Fibroblast of upper back skin (primary cell): ENCODE data around the gene MARK2.

Experiments
- DNase-seq: peaks from one replicate; pipeline ENCODE4 v3.0.0-alpha.2; 2013

The MARK2 gene

GRCh38 chr11:63911876-63912275 is 73.0 kb downstream of the MARK2 start:
- DNase-seq = no peak

GRCh38 chr11:63912678-63913077 is 73.8 kb downstream of the MARK2 start:
- no peak for DNase-seq

- no peak for DNase-seq
Measured at GRCh38 chr11:63913866-63914830, 75.2 kb downstream of the MARK2 start.

- DNase-seq = peak; percentile 43
Measured at GRCh38 chr11:63914896-63915691, 76.2 kb downstream of the MARK2 start.

- DNase-seq = peak; percentile 39
Measured at GRCh38 chr11:63915961-63916836, 77.3 kb downstream of the MARK2 start.

GRCh38 chr11:63916837-63917691 is 78.2 kb downstream of the MARK2 start, which contains the start of gene RCOR2:
Gene RCOR2, minus strand, starts transcription at chr11:63917164. Its CDS starts 708 bp downstream, at chr11:63916456.
- peak; percentile 86 for DNase-seq

GRCh38 chr11:63917692-63918506 is 79.0 kb downstream of the MARK2 start:
- DNase-seq = peak; percentile 66

- DNase-seq = peak; percentile 62
Measured at GRCh38 chr11:63918507-63919191, 79.7 kb downstream of the MARK2 start.

- DNase-seq = peak; percentile 51
Measured at GRCh38 chr11:63919267-63920125, 80.6 kb downstream of the MARK2 start.

- DNase-seq = peak; percentile 33
Measured at GRCh38 chr11:63920126-63920938, 81.4 kb downstream of the MARK2 start.

- DNase-seq = peak; percentile 23
Measured at GRCh38 chr11:63920939-63921417, 82.1 kb downstream of the MARK2 start.

GRCh38 chr11:63922673-63923192 is 83.8 kb downstream of the MARK2 start:
- no peak for DNase-seq

- no peak for DNase-seq
Measured at GRCh38 chr11:63923319-63923718, 84.4 kb downstream of the MARK2 start.

- DNase-seq = no peak
Measured at GRCh38 chr11:63929616-63930015, 90.7 kb downstream of the MARK2 start.

- no peak for DNase-seq
Measured at GRCh38 chr11:63931045-63931444, 92.1 kb downstream of the MARK2 start.

- no peak for DNase-seq
Measured at GRCh38 chr11:63931876-63932275, 93.0 kb downstream of the MARK2 start.

GRCh38 chr11:63933459-63933858 is 94.5 kb downstream of the MARK2 start:
- DNase-seq = peak; percentile 27
